H9 (cell line): Measurements from ENCODE around the gene METTL9. TPM values are rescaled to one million over a fixed set of nuclear protein-coding genes. Genes with fewer than 3 reads are reported as not detected.

Experiments
- DNase-seq: peaks from one replicate; pipeline ENCODE4 v3.0.0-alpha.2; 2017
- H2AFZ ChIP-seq: one replicate; pipeline ENCODE4 v1.6.1; 2013; ENCODE audit warnings: mild to moderate bottlenecking, low read length, control low read depth, moderate library complexity
- H2AK5ac ChIP-seq: 2 replicates; pipeline ENCODE4 v1.6.1; 2013; ENCODE audit warnings: low read length, control low read depth, mixed read lengths; ENCODE audit not compliant: insufficient read length
- H2BK120ac ChIP-seq: one replicate; pipeline ENCODE4 v1.6.1; 2013; ENCODE audit warnings: low read depth, mild to moderate bottlenecking, low read length, control low read depth, inconsistent platforms; ENCODE audit not compliant: poor library complexity, severe bottlenecking
- H2BK12ac ChIP-seq: 2 replicates; pipeline ENCODE4 v1.6.1; 2013; ENCODE audit warnings: low read length, control low read depth, mixed read lengths, low read depth; ENCODE audit not compliant: insufficient read length
- H2BK15ac ChIP-seq: 2 replicates; pipeline ENCODE4 v1.6.1; 2013; ENCODE audit warnings: low read depth, low read length, control low read depth
- H2BK20ac ChIP-seq: one replicate; pipeline ENCODE4 v1.6.1; 2013; ENCODE audit warnings: low read depth, mild to moderate bottlenecking, low read length, control low read depth, inconsistent platforms; ENCODE audit not compliant: poor library complexity, severe bottlenecking
- H2BK5ac ChIP-seq: 2 replicates; pipeline ENCODE4 v1.6.1; 2013; ENCODE audit warnings: low read length, control low read depth, mixed read lengths; ENCODE audit not compliant: insufficient read length
- H3K14ac ChIP-seq: 2 replicates; pipeline ENCODE4 v1.6.1; 2013; ENCODE audit warnings: low read length, control low read depth; ENCODE audit not compliant: insufficient read depth
- H3K18ac ChIP-seq: 2 replicates; pipeline ENCODE4 v1.6.1; 2013; ENCODE audit warnings: low read depth, mild to moderate bottlenecking, mixed read lengths, low read length, control low read depth; ENCODE audit not compliant: insufficient read length
- H3K23ac ChIP-seq: 2 replicates; pipeline ENCODE4 v1.6.1; 2013; ENCODE audit warnings: low read length, control low read depth, mixed read lengths, low read depth; ENCODE audit not compliant: insufficient read length
- H3K23me2 ChIP-seq: 2 replicates; pipeline ENCODE4 v1.6.1; 2013; ENCODE audit warnings: low read depth, mild to moderate bottlenecking, mixed read lengths, low read length, control low read depth; ENCODE audit not compliant: insufficient read length, poor library complexity, severe bottlenecking
- H3K27ac ChIP-seq: 2 replicates; pipeline ENCODE4 v1.5.1; 2013; ENCODE audit warnings: low read length, control low read depth, mixed read lengths, low read depth; ENCODE audit not compliant: insufficient read length
- H3K27me3 ChIP-seq: 2 replicates; pipeline ENCODE4 v1.6.1; 2013; ENCODE audit warnings: low read length, control low read depth, inconsistent platforms; ENCODE audit not compliant: insufficient read depth
- H3K4ac ChIP-seq: 2 replicates; pipeline ENCODE4 v1.6.1; 2013; ENCODE audit warnings: low read depth, mild to moderate bottlenecking, control low read depth, inconsistent platforms, low read length, moderate library complexity
- H3K4me1 ChIP-seq: 2 replicates; pipeline ENCODE4 v1.6.1; 2013; ENCODE audit warnings: low read length, control low read depth, inconsistent platforms; ENCODE audit not compliant: insufficient read depth
- H3K4me2 ChIP-seq: 2 replicates; pipeline ENCODE4 v1.6.1; 2013; ENCODE audit warnings: low read length, control low read depth, mixed read lengths; ENCODE audit not compliant: insufficient read length, insufficient read depth
- H3K56ac ChIP-seq: 2 replicates; pipeline ENCODE4 v1.6.1; 2013; ENCODE audit warnings: low read depth, mild to moderate bottlenecking, mixed read lengths, low read length, control low read depth; ENCODE audit not compliant: insufficient read length
- H3K79me1 ChIP-seq: 2 replicates; pipeline ENCODE4 v1.6.1; 2013; ENCODE audit warnings: low read depth, mild to moderate bottlenecking, moderate library complexity, low read length, control low read depth, inconsistent platforms; ENCODE audit not compliant: insufficient read depth, poor library complexity, severe bottlenecking
- H3K79me2 ChIP-seq: 2 replicates; pipeline ENCODE4 v1.6.1; 2013; ENCODE audit warnings: low read length, control low read depth, inconsistent platforms; ENCODE audit not compliant: insufficient read depth
- H3K9ac ChIP-seq: 2 replicates; pipeline ENCODE4 v1.6.1; 2013; ENCODE audit warnings: low read length, control low read depth, mixed read lengths; ENCODE audit not compliant: insufficient read length; ENCODE audit errors: extremely low read depth
- H3K9me3 ChIP-seq: one replicate; pipeline ENCODE4 v1.6.1; 2013; ENCODE audit warnings: low read depth, low read length, inconsistent platforms; ENCODE audit not compliant: control insufficient read depth
- H3T11ph ChIP-seq: one replicate; pipeline ENCODE4 v1.6.1; 2013; ENCODE audit warnings: mild to moderate bottlenecking, low read length, control low read depth, inconsistent platforms
- H4K20me1 ChIP-seq: one replicate; pipeline ENCODE4 v1.6.1; 2013; ENCODE audit not compliant: control insufficient read depth, insufficient read length, insufficient read depth
- H4K5ac ChIP-seq: 2 replicates; pipeline ENCODE4 v1.6.1; 2013; ENCODE audit warnings: low read depth, mild to moderate bottlenecking, mixed read lengths, low read length, control low read depth; ENCODE audit not compliant: insufficient read length
- H4K8ac ChIP-seq: replicated peaks from 2 replicates; pipeline ENCODE4 v1.6.1; 2013; ENCODE audit warnings: low read length, control low read depth, mixed read lengths, low read depth; ENCODE audit not compliant: insufficient read length
- H4K91ac ChIP-seq: 2 replicates; pipeline ENCODE4 v1.6.1; 2013; ENCODE audit warnings: low read depth, mild to moderate bottlenecking, moderate library complexity, mixed read lengths, low read length, control low read depth; ENCODE audit not compliant: insufficient read length
- H3K27ac Mint-ChIP-seq, 3 experiments: 2 replicates in 2 of 3; 3 replicates in 1 of 3; pipeline ENCODE4 v1.8.0; 2020 to 2021; ENCODE audit warnings: mixed read lengths in 3 of 3, mild to moderate bottlenecking in 1 of 3, moderate library complexity in 1 of 3
- H3K27me3 Mint-ChIP-seq: 2 replicates; pipeline ENCODE4 v1.8.0; 2021; ENCODE audit warnings: low read depth, mild to moderate bottlenecking, moderate library complexity, mixed read lengths
- H3K36me3 Mint-ChIP-seq, 3 experiments: 2 replicates in 2 of 3; 3 replicates in 1 of 3; pipeline ENCODE4 v1.8.0; 2020 to 2021; ENCODE audit warnings: low read depth in 3 of 3, mixed read lengths in 3 of 3; ENCODE audit not compliant: insufficient read depth in 1 of 3
- H3K4me1 Mint-ChIP-seq, 2 experiments: 2 replicates each; pipeline ENCODE4 v1.8.0; 2020; ENCODE audit warnings: mixed read lengths in 2 of 2
- H3K4me3 Mint-ChIP-seq, 2 experiments: 2 replicates in 1 of 2; 3 replicates in 1 of 2; pipeline ENCODE4 v1.8.0; 2020 to 2021; ENCODE audit warnings: mild to moderate bottlenecking in 2 of 2, mixed read lengths in 2 of 2, moderate library complexity in 1 of 2
- H3K9me3 Mint-ChIP-seq, 2 experiments: 2 replicates in 1 of 2; 3 replicates in 1 of 2; pipeline ENCODE4 v1.8.0; 2020; ENCODE audit warnings: mild to moderate bottlenecking in 2 of 2, mixed read lengths in 2 of 2, moderate library complexity in 1 of 2
- CTCF ChIP-seq: fragments of 200-600 bp; sonication (generic); conservative IDR thresholded peaks from 3 replicates; pipeline ENCODE4 v1.8.0; 2021; ENCODE audit warnings: antibody characterized with exemption, mild to moderate bottlenecking
- WGBS: extraction: QIAGEN DNeasy Blood & Tissue Kit; methylation state at CpG from one replicate; pipeline ENCODE4 v1.1.7; 2013; ENCODE audit warnings: missing lambda C conversion rate, low lambda C conversion rate, mixed read lengths; ENCODE audit not compliant: insufficient read length; ENCODE audit errors: extremely low coverage; 5-methylcytosine and 5-hydroxymethylcytosine counted together
- total RNA-seq: library from RNA; stranded (reverse); gene quantifications from 2 replicates; pipeline ENCODE4 v1.2.1, GENCODE V29; 2021

Gene METTL9
- total RNA-seq, 1 experiment from 2014 or later = 108 TPM

GRCh38 chr16:21610766-21611165, 11.4 kb downstream of the METTL9 start:
- Histone ChIP-seq H3K23me2 (no peaks in the 10 kb centered on the region), H4K20me1 (no peaks in the 10 kb centered on the region), H3K79me2 (peaks cover 26% of the 10 kb centered on the region; the same call in 1 of the 2 replicates), H2AFZ (no peak overlapping the region), H4K8ac (no peak overlapping the region), H4K5ac (no peak overlapping the region), H2BK5ac (no peak overlapping the region), H4K91ac (no peak overlapping the region), H2BK15ac (no peak overlapping the region), H3T11ph (no peak overlapping the region), H2BK12ac (no peak overlapping the region), H2BK120ac (no peak overlapping the region), H3K9ac (no peak overlapping the region), H2BK20ac (no peak overlapping the region), H3K79me1 (peaks cover 18% of the 10 kb centered on the region), H3K27me3 (no peaks in the 10 kb centered on the region), H3K9me3 (no peaks in the 10 kb centered on the region), H3K4me2 (no peak overlapping the region), H3K4ac (no peak overlapping the region), H3K23ac (no peak overlapping the region), H2AK5ac (no peak overlapping the region), H3K4me1 (peaks cover 14% of the 10 kb centered on the region), H3K56ac (no peak overlapping the region), H3K27ac (no peak overlapping the region), H3K18ac (no peak overlapping the region), H3K14ac (no peak overlapping the region)
- Mint-ChIP-seq H3K9me3 (no peaks in the 10 kb centered on the region), H3K4me3 (no peak overlapping the region), H3K36me3 (peaks cover 4 to 12% (median 7%) of the 10 kb centered on the region in 3 experiments; a peak in 5 of 7 replicates), H3K4me1 (peaks cover 51 to 56% of the 10 kb centered on the region in 2 experiments), H3K27me3 (no peaks in the 10 kb centered on the region), H3K27ac (no peak overlapping the region)
- DNase-seq = no peak
- TF ChIP-seq CTCF = no peak
- no CpG with 5 or more reads among the region's 2 CpGs for WGBS
